H1 (cell line): Measurements from ENCODE around the gene GUCY2F. TPM values are rescaled to one million over a fixed set of nuclear protein-coding genes. Genes with fewer than 3 reads are reported as not detected.

Experiments
- EZH2 ChIP-seq: fragments of 200-600 bp; sonication (generic); IDR thresholded peaks from 2 replicates; pipeline ENCODE4 v1.7.1; 2012; ENCODE audit warnings: low read depth, mild to moderate bottlenecking, moderate library complexity, low read length, inconsistent platforms; ENCODE audit not compliant: severe bottlenecking
- SP2 ChIP-seq: IDR thresholded peaks from 2 replicates; pipeline ENCODE4 v1.6.1; 2012; ENCODE audit warnings: mild to moderate bottlenecking, low read length, inconsistent platforms
- TEAD4 ChIP-seq: IDR thresholded peaks from 2 replicates; pipeline ENCODE4 v1.6.1; 2012; ENCODE audit warnings: low read depth, low read length, inconsistent platforms, mixed read lengths
- YY1 ChIP-seq: IDR thresholded peaks from 2 replicates; pipeline ENCODE4 v1.6.1; 2011; ENCODE audit warnings: low read depth, mild to moderate bottlenecking, low read length
- polyA plus RNA-seq, 7 experiments: library from polyadenylated mRNA; depleted of rRNA in 3 of 7; stranded (reverse) in 5 of 7; unstranded in 2 of 7; fragments of >200 nt in 5 of 7; fragments of 200-250 nt in 2 of 7; gene quantifications; 1 replicate in 5 of 7; 2 replicates in 1 of 7; 4 replicates in 1 of 7; pipeline versions ENCODE4 v1.2.1 to v1.2.3, GENCODE V29; 2011 to 2013; ENCODE audit warnings: missing spikeins in 2 of 7, mixed read lengths in 2 of 7
- total RNA-seq: library from RNA; stranded (reverse); fragmentation: NEBNext Ultra II Directional; extraction: Animal tissue kit (Norgen Biotek cat#: 25700); gene quantifications from 2 replicates; pipeline ENCODE4 v1.2.1, GENCODE V29; 2021
- TF ChIP-seq, protein P1 (sequence below): IDR thresholded peaks from 2 replicates; pipeline ENCODE4 v1.6.1; 2012; ENCODE audit warnings: low read length, inconsistent platforms

Gene GUCY2F
- total and polyA plus RNA-seq, 2 of the 8 experiments (the other 6 are each of a cell fraction or from before 2014, with no cell fraction given): 0.02 TPM; not detected in 1

DNA sequence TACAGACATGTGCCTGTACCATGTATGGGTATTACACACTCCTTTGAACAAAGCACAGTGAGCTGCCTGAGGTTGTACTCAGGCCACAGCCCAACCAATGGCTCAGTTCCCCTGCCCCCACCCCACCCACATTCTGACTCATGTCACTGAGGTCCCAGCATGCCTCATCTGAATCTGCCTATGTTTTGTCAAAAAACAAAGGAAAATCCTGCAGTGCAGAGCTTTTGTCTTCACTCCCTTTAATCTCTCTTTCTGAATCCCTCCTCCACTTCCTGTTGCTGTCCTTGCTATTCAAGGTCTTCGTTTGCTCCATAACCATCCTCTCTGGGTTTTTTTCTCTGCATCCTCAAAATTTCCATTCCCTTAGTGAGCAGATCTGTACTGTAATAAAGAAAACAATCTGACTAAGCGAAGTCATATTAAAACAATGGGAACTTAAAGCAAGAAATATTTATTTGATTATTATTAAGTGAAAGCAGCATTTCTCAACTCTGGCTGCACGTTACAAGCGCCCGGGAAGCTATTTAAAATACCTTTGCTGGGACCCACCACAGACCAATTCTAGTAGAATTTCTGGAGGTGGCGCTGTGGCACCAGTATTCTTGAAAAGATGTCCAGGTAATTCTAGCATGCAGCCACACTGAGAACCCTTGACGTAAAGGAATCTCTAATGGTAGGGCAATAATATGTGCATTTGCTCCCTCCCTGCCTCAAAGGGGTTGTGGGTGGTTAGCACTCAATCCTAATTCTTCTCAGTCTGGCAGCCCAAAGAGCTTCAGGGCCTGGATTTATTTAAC lies 8.7 kb downstream of the GUCY2F start (continued):
- TF ChIP-seq, protein P1, sequence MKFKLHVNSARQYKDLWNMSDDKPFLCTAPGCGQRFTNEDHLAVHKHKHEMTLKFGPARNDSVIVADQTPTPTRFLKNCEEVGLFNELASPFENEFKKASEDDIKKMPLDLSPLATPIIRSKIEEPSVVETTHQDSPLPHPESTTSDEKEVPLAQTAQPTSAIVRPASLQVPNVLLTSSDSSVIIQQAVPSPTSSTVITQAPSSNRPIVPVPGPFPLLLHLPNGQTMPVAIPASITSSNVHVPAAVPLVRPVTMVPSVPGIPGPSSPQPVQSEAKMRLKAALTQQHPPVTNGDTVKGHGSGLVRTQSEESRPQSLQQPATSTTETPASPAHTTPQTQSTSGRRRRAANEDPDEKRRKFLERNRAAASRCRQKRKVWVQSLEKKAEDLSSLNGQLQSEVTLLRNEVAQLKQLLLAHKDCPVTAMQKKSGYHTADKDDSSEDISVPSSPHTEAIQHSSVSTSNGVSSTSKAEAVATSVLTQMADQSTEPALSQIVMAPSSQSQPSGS: no peak
- TF ChIP-seq EZH2 (no peak), TEAD4 (no peak), YY1 (no peak), SP2 (no peak)
